Spleen (tissue), 7 donors: ENCODE measurements around the gene SCGB2B2.
"Not testable (repeated sequence)": the region's sequence is repeated elsewhere in the genome, so short reads cannot be mapped to it uniquely, and the experiment has no call there.

Experiments
- CTCF ChIP-seq, 11 experiments: fragments of 200-600 bp in 7 of 11; fragments of 450-650 bp in 4 of 11; sonication (generic) in 4 of 11; IDR thresholded peaks in 8 of 11; conservative IDR thresholded peaks in 3 of 11; 1 replicate in 7 of 11; 2 replicates in 4 of 11; pipeline versions ENCODE4 v1.4.0 to v1.8.0; 2016 to 2021; ENCODE audit warnings: antibody characterized with exemption in 11 of 11, inconsistent platforms in 4 of 11, mild to moderate bottlenecking in 1 of 11
- POLR2A ChIP-seq, 3 donors: fragments of 450-650 bp; IDR thresholded peaks; one replicate each; pipeline ENCODE4 v1.5.1; 2017; ENCODE audit warnings: antibody characterized with exemption in 3 of 3, mild to moderate bottlenecking in 1 of 3
- POLR2AphosphoS5 ChIP-seq, 3 donors: sonication (generic); formaldehyde crosslinking; IDR thresholded peaks; one replicate each; pipeline ENCODE4 v1.5.1; 2017; ENCODE audit warnings: antibody characterized with exemption in 3 of 3
- donor health status: DM: no; HTN: no; CAD: no; lungs with moderate emphysema.
- donor health status: DM: no; HTN: no; CAD: no.
- donor health status: DM: no; HTN: no; CAD: no.

GRCh38 chr19:34668690-34669089 is 8.3 kb downstream of the SCGB2B2 start:
- not testable (repeated sequence) for TF ChIP-seq CTCF (IDR thresholded peaks at IDR 0.05 in 8 of 11, conservative IDR thresholded peaks at IDR 0.05 in 3 of 11); POLR2A (IDR thresholded peaks at IDR 0.05); POLR2AphosphoS5 (IDR thresholded peaks at IDR 0.05)
